CD14-positive monocyte (primary cell): ENCODE data around the gene SNRPA1. TPM values are rescaled to one million over a fixed set of nuclear protein-coding genes. Genes with fewer than 3 reads are reported as not detected.
"Not testable (repeated sequence)": the region's sequence is repeated elsewhere in the genome, so short reads cannot be mapped to it uniquely, and the experiment has no call there.

Experiments used
- DNase-seq, 3 donors: peaks; one replicate each; pipeline ENCODE4 v3.0.0-alpha.2; 2011 to 2022
- H2AFZ ChIP-seq: 2 replicates; pipeline ENCODE4 v1.6.0; 2012; ENCODE audit warnings: mild to moderate bottlenecking, low read depth, low read length, inconsistent platforms; ENCODE audit not compliant: insufficient read depth, poor library complexity, severe bottlenecking
- H3K27ac ChIP-seq, 2 donors: 1 replicate in 1 of 2; 2 replicates in 1 of 2; pipeline ENCODE4 v1.5.1; 2012 to 2013; ENCODE audit warnings: low read length in 2 of 2, control low read depth in 1 of 2, inconsistent platforms in 1 of 2, low read depth in 1 of 2, mild to moderate bottlenecking in 1 of 2
- H3K27me3 ChIP-seq, 2 donors: one replicate each; pipeline versions ENCODE4 v1.6.0 to v1.6.1; 2011 to 2013; ENCODE audit warnings: low read length in 2 of 2; ENCODE audit not compliant: control insufficient read depth in 2 of 2, insufficient read depth in 2 of 2
- H3K36me3 ChIP-seq, 2 donors: replicated peaks in 1 of 2; 1 replicate in 1 of 2; 2 replicates in 1 of 2; pipeline versions ENCODE4 v1.5.1 to v1.6.1; 2012 to 2013; ENCODE audit warnings: low read length in 2 of 2, control low read depth in 1 of 2, inconsistent platforms in 1 of 2, mild to moderate bottlenecking in 1 of 2; ENCODE audit not compliant: insufficient read depth in 2 of 2, control insufficient read depth in 1 of 2
- H3K4me1 ChIP-seq, 2 donors: 1 replicate in 1 of 2; 2 replicates in 1 of 2; pipeline versions ENCODE4 v1.5.1 to v1.6.1; 2012 to 2013; ENCODE audit warnings: low read length in 2 of 2, control low read depth in 1 of 2, inconsistent platforms in 1 of 2, mild to moderate bottlenecking in 1 of 2, moderate library complexity in 1 of 2; ENCODE audit not compliant: insufficient read depth in 2 of 2, control insufficient read depth in 1 of 2
- H3K4me2 ChIP-seq: replicated peaks from 2 replicates; pipeline ENCODE3; 2012; ENCODE audit warnings: low read length, moderate library complexity, mild to moderate bottlenecking; ENCODE audit not compliant: poor library complexity, severe bottlenecking; ENCODE audit errors: extremely low read depth
- H3K4me3 ChIP-seq, 3 experiments: fragments of 200-600 bp in 1 of 3; sonication (generic) in 1 of 3; replicated peaks in 1 of 3; 1 replicate in 2 of 3; 2 replicates in 1 of 3; pipeline ENCODE4 v1.5.1; 2011 to 2013; ENCODE audit warnings: low read length in 3 of 3, mild to moderate bottlenecking in 3 of 3, control low read depth in 2 of 3, low read depth in 2 of 3, inconsistent platforms in 1 of 3, moderate library complexity in 1 of 3
- H3K79me2 ChIP-seq: 2 replicates; pipeline ENCODE4 v1.6.0; 2012; ENCODE audit warnings: mild to moderate bottlenecking, control low read depth, inconsistent platforms, low read length, moderate library complexity; ENCODE audit not compliant: insufficient read depth
- H3K9ac ChIP-seq: 2 replicates; pipeline ENCODE4 v1.6.0; 2017; ENCODE audit warnings: low read length, mild to moderate bottlenecking; ENCODE audit not compliant: insufficient read depth, poor library complexity, severe bottlenecking
- H3K9me3 ChIP-seq, 2 donors: replicated peaks in 1 of 2; 1 replicate in 1 of 2; 2 replicates in 1 of 2; pipeline versions ENCODE4 v1.5.1 to v1.6.1; 2012 to 2013; ENCODE audit warnings: low read length in 2 of 2, control low read depth in 1 of 2; ENCODE audit not compliant: control insufficient read depth in 1 of 2, insufficient read depth in 1 of 2
- H4K20me1 ChIP-seq: 2 replicates; pipeline ENCODE4 v1.6.0; 2012; ENCODE audit warnings: mild to moderate bottlenecking, low read length, control low read depth, moderate library complexity; ENCODE audit not compliant: insufficient read depth
- H3K27ac Mint-ChIP-seq, 7 donors: one replicate each; pipeline ENCODE4 v1.8.0; 2020; ENCODE audit warnings: mild to moderate bottlenecking in 7 of 7, mixed read lengths in 7 of 7, moderate library complexity in 6 of 7, inconsistent platforms in 2 of 7
- H3K27me3 Mint-ChIP-seq, 3 donors: one replicate each; pipeline ENCODE4 v1.8.0; 2021 to 2022; ENCODE audit warnings: low read depth in 3 of 3, mild to moderate bottlenecking in 3 of 3, mixed read lengths in 3 of 3, moderate library complexity in 3 of 3, inconsistent platforms in 1 of 3
- H3K36me3 Mint-ChIP-seq, 2 donors: one replicate each; pipeline ENCODE4 v1.8.0; 2020; ENCODE audit warnings: mixed read lengths in 2 of 2, inconsistent platforms in 1 of 2, mild to moderate bottlenecking in 1 of 2
- H3K4me1 Mint-ChIP-seq: one replicate; pipeline ENCODE4 v1.8.0; 2020; ENCODE audit warnings: mild to moderate bottlenecking, mixed read lengths
- H3K4me3 Mint-ChIP-seq, 2 donors: one replicate each; pipeline ENCODE4 v1.8.0; 2020; ENCODE audit warnings: mild to moderate bottlenecking in 2 of 2, mixed read lengths in 2 of 2, moderate library complexity in 1 of 2
- H3K9me3 Mint-ChIP-seq, 7 donors: one replicate each; pipeline ENCODE4 v1.8.0; 2020 to 2022; ENCODE audit warnings: mixed read lengths in 7 of 7, mild to moderate bottlenecking in 6 of 7, moderate library complexity in 6 of 7, inconsistent platforms in 2 of 7
- CTCF ChIP-seq: fragments of 200-600 bp; IDR thresholded peaks from one replicate; pipeline ENCODE4 v1.8.0; 2022; ENCODE audit warnings: antibody characterized with exemption, mild to moderate bottlenecking
- whole genome bisulfite sequencing: methylation state at CpG from one replicate; pipeline ENCODE4 v1.1.5; 2013; ENCODE audit warnings: missing lambda C conversion rate; ENCODE audit not compliant: insufficient coverage; 5-methylcytosine and 5-hydroxymethylcytosine counted together
- intact Hi-C, 2 donors: fragments of 100-400 bp; cut with micrococcal nuclease; formaldehyde crosslinking; loops; one replicate each; pipeline versions ENCODE4 v1.15.0 to v1.15.1; 2023
- polyA plus RNA-seq, 3 donors: library from polyadenylated mRNA; depleted of rRNA in 1 of 3; unstranded in 2 of 3; stranded (reverse) in 1 of 3; fragments of 300-500 nt in 2 of 3; fragments of >200 nt in 1 of 3; fragmentation: Illumina TruSeq in 2 of 3; gene quantifications; 1 replicate in 2 of 3; 2 replicates in 1 of 3; pipeline ENCODE4 v1.2.3, GENCODE V29; 2012 to 2021

Gene SNRPA1
- polyA plus RNA-seq, 3 donors = 23.8 to 65.5 (median 35.4) TPM

- no peak overlapping the region for H2AFZ ChIP-seq
- 85% methylated on average over 8 of the region's 10 CpGs for WGBS
- Mint-ChIP-seq H3K4me3 (peak overlapping the region; percentile 94 to 98), H3K9me3 (no peaks in the 10 kb centered on the region), H3K27ac (peak overlapping the region in 3 of 7 donors; percentile 92 to 97 (median 97)), H3K36me3 (peaks cover 29 to 34% of the 10 kb centered on the region in 2 donors), H3K27me3 (no peaks in the 10 kb centered on the region), H3K4me1 (peaks cover 26% of the 10 kb centered on the region)
- peaks cover 45% of the 10 kb centered on the region for H4K20me1 ChIP-seq
- H3K9me3 ChIP-seq = no peaks in the 10 kb centered on the region
- DNase-seq = no peak
- TF ChIP-seq CTCF = no peak
- peak overlapping the region; percentile 81 for H3K4me2 ChIP-seq
- peaks cover 75% of the 10 kb centered on the region for H3K79me2 ChIP-seq
- peak overlapping the region in 1 of 2 donors; percentile 94 for H3K27ac ChIP-seq
- H3K27me3 ChIP-seq = no peaks in the 10 kb centered on the region
- H3K36me3 ChIP-seq = peaks cover 11 to 40% of the 10 kb centered on the region in 2 donors
- intact Hi-C loops = no loop called here
- no peak overlapping the region for H3K9ac ChIP-seq
- peak overlapping the region in 1 of 3 experiments; percentile 93 for H3K4me3 ChIP-seq
- H3K4me1 ChIP-seq = peaks cover 22 to 26% of the 10 kb centered on the region in 2 donors
Measured at GRCh38 chr15:101293122-101293521, 1.9 kb downstream of the SNRPA1 start.

GRCh38 chr15:101288905-101289513 is 6.0 kb downstream of the SNRPA1 start:
- H3K9me3 Mint-ChIP-seq = peaks cover 0 to 4% (median 0%) of the 10 kb centered on the region in 7 donors
- intact Hi-C loops = no loop called here
- Histone ChIP-seq H3K36me3 (peaks cover 44 to 81% of the 10 kb centered on the region in 2 donors), H3K27ac (peak overlapping the region in 1 of 2 donors; percentile 3), H3K9me3 (no peaks in the 10 kb centered on the region), H3K4me1 (peaks cover 10 to 13% of the 10 kb centered on the region in 2 donors), H3K4me2 (no peak overlapping the region), H2AFZ (no peak overlapping the region), H3K4me3 (no peak overlapping the region), H4K20me1 (peaks cover 63% of the 10 kb centered on the region), H3K27me3 (no peaks in the 10 kb centered on the region), H3K79me2 (peaks cover 70% of the 10 kb centered on the region), H3K9ac (no peak overlapping the region)
- peak; percentile 75 for TF ChIP-seq CTCF
- DNase-seq = peak; percentile 34 to 61 (median 58)
- 100% methylated on average over 1 of the region's 8 CpGs for WGBS
- H3K36me3 Mint-ChIP-seq = peaks cover 65 to 70% of the 10 kb centered on the region in 2 donors
- H3K27ac Mint-ChIP-seq = peak overlapping the region in 6 of 7 donors; percentile 8 to 82 (median 62)
- H3K27me3 Mint-ChIP-seq = no peaks in the 10 kb centered on the region
- H3K4me1 Mint-ChIP-seq = peaks cover 19% of the 10 kb centered on the region
- no peak overlapping the region for H3K4me3 Mint-ChIP-seq

GRCh38 chr15:101287342-101287741 is 7.7 kb downstream of the SNRPA1 start:
- H3K4me3 Mint-ChIP-seq, intact Hi-C loops, H3K4me1 ChIP-seq, H3K27me3 Mint-ChIP-seq, H3K4me1 Mint-ChIP-seq, DNase-seq, H3K4me2 ChIP-seq, H3K27ac ChIP-seq, H2AFZ ChIP-seq, H3K9ac ChIP-seq, H3K9me3 Mint-ChIP-seq, H3K9me3 ChIP-seq, H3K4me3 ChIP-seq, H3K27me3 ChIP-seq: not testable (repeated sequence)
- Histone ChIP-seq H3K36me3 (peaks cover 61 to 96% of the 10 kb centered on the region in 2 donors), H3K79me2 (peaks cover 54% of the 10 kb centered on the region), H4K20me1 (peaks cover 54% of the 10 kb centered on the region)
- no CpG with 5 or more reads among the region's 6 CpGs for WGBS
- Mint-ChIP-seq H3K36me3 (peaks cover 77 to 86% of the 10 kb centered on the region in 2 donors), H3K27ac (peak overlapping the region in 4 of 7 donors; percentile 7 to 73 (median 14))
